Measurements from ENCODE around the gene CYP2W1. TPM values are rescaled to one million over a fixed set of nuclear protein-coding genes. Genes with fewer than 3 reads are reported as not detected.
"Not testable (repeated sequence)": the region's sequence is repeated elsewhere in the genome, so short reads cannot be mapped to it uniquely, and the experiment has no call there.

CYP2W1 gene
- total RNA-seq, 1 donor from 2014 or later, result not detected

DNA sequence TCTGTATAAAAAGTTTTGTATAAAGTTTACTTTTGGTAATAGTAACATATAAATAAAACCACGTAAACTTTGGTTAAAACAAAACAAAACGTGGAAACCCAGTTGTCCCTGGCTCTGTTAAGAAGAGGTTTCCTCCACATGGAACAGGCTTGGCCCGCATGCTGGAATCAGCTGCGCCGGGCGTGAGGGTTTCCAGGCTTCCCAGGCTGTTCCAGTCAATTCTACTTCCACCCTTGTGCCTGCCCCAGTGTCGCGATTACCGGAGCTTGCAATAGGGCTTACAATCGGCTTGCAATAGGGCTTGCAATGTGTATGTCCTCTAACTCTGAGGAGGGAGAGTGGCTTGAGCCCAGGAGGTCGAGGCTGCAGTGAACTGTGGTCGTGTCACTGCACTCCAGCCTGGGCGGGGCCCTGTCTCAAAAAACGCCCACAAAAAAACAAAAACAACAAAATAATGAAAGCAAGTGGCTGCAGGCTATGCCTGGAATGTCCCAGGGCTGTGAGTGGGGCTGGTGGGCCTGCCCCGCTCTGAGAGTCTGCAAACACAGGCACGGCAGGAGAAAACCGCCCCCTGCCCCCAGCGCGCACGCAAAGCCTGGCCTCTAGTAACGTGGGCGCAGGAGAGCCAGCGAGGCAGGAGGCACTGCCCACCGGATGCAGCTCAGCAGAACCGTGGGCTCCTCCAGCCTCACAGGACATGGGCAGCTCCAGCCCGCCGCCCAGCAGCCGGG is 16.3 kb downstream of the CYP2W1 start:
- DNase-seq (ENCODE audit: low spot score), result no peak
- no peaks in the 10 kb centered on the region for H3K4me1 Mint-ChIP-seq (ENCODE audit: low read depth)
- H3K27ac Mint-ChIP-seq (ENCODE audit: unreplicated experiment), result peak overlapping the region; percentile 45
- H3K4me3 Mint-ChIP-seq (ENCODE audit: unreplicated experiment), result no peak overlapping the region
- H3K27me3 Mint-ChIP-seq (ENCODE audit: low read depth), result no peaks in the 10 kb centered on the region
- TF ChIP-seq, protein P1, sequence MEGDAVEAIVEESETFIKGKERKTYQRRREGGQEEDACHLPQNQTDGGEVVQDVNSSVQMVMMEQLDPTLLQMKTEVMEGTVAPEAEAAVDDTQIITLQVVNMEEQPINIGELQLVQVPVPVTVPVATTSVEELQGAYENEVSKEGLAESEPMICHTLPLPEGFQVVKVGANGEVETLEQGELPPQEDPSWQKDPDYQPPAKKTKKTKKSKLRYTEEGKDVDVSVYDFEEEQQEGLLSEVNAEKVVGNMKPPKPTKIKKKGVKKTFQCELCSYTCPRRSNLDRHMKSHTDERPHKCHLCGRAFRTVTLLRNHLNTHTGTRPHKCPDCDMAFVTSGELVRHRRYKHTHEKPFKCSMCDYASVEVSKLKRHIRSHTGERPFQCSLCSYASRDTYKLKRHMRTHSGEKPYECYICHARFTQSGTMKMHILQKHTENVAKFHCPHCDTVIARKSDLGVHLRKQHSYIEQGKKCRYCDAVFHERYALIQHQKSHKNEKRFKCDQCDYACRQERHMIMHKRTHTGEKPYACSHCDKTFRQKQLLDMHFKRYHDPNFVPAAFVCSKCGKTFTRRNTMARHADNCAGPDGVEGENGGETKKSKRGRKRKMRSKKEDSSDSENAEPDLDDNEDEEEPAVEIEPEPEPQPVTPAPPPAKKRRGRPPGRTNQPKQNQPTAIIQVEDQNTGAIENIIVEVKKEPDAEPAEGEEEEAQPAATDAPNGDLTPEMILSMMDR (IDR thresholded peaks at IDR 0.05), result no peak
- H3K36me3 Mint-ChIP-seq (ENCODE audit: low read depth), result peaks cover 1% of the 10 kb centered on the region
- no peaks in the 10 kb centered on the region for H3K9me3 Mint-ChIP-seq (ENCODE audit: low read depth)

DNA sequence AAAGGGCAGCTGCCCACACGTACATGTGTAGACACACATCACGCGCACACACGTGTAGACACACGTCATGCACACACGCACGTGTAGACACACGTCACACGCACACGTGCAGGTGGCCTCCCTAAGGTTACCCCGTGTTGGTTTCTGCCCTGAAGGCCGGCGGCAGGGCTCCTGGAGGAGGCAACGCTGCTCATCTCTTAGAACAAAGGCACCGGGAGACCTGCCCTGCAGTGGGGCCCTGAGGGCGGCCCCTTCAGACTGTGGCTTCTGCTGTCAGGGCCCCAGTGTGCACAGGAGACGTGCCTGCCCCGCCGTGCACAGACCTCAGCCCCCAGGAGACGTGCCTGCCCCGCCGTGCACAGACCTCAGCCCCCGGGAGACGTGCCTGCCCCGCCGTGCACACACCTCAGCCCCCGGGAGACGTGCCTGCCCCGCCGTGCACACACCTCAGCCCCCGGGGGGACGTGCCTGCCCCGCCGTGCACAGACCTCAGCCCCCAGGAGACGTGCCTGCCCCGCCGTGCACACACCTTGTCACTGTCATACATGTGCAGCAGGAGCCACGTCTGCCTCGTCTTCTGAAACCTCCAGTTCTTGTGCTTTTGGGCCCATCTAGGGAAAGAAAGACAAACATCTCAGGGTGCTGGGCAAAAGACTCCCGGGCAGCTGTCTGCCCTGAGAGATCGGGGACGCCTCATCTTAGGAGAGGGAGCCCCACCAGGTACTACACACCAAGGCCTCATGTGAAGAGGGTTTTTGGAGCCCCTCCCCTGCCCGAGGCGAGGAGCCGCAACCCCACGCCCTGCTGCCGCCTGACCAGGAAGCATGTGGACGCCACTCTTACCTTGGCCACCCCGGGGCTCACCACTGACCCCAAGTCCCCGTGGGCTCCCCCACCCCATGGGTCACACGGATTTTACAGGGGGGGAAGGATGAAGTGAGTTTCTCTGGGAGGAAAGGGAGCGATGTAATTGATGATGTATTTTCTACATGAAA is 17.3 kb downstream of the CYP2W1 start:
- no peak overlapping the region for H3K4me3 Mint-ChIP-seq (ENCODE audit: unreplicated experiment)
- TF ChIP-seq, protein P1 (IDR thresholded peaks at IDR 0.05), result no peak
- H3K9me3 Mint-ChIP-seq (ENCODE audit: low read depth), result no peaks in the 10 kb centered on the region
- DNase-seq (ENCODE audit: low spot score), result no peak
- no peak overlapping the region for H3K27ac Mint-ChIP-seq (ENCODE audit: unreplicated experiment)
- peaks cover 1% of the 10 kb centered on the region for H3K36me3 Mint-ChIP-seq (ENCODE audit: low read depth)
- H3K27me3 Mint-ChIP-seq (ENCODE audit: low read depth), result no peaks in the 10 kb centered on the region
- no peaks in the 10 kb centered on the region for H3K4me1 Mint-ChIP-seq (ENCODE audit: low read depth)

DNA sequence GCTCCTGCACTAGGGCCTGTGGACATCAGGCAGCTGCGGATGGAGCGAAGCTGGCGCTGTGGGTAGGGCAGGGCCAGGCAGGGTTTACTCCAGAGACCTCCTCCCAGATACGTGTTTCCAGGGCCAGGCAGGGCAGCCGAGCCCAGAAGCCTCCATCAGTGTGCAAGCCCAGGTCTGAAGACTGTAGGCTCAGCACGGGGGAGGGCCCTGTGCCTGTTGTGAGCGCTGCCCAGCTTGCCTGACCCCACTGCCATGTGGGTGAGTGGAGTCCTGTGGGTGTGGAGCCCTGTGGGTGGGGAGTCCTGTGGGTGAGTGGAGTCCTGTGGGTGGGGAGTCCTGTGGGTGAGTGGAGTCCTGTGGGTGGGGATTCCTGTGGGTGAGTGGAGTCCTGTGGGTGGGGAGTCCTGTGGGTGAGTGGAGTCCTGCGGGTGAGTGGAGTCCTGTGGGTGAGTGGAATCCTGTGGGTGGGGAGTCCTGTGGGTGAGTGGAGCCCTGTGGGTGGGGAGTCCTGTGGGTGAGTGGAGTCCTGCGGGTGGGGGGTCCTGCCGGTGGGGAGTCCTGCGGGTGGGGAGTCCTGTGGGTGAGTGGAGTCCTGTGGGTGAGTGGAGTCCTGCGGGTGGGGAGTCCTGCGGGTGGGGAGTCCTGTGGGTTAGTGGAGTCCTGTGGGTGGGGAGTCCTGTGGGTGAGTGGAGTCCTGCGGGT is 18.2 kb downstream of the CYP2W1 start:
- not testable (repeated sequence) for H3K9me3 Mint-ChIP-seq (ENCODE audit: low read depth); H3K36me3 Mint-ChIP-seq (ENCODE audit: low read depth); H3K4me1 Mint-ChIP-seq (ENCODE audit: low read depth); DNase-seq (ENCODE audit: low spot score); H3K27me3 Mint-ChIP-seq (ENCODE audit: low read depth); H3K4me3 Mint-ChIP-seq (ENCODE audit: unreplicated experiment); H3K27ac Mint-ChIP-seq (ENCODE audit: unreplicated experiment)

DNA sequence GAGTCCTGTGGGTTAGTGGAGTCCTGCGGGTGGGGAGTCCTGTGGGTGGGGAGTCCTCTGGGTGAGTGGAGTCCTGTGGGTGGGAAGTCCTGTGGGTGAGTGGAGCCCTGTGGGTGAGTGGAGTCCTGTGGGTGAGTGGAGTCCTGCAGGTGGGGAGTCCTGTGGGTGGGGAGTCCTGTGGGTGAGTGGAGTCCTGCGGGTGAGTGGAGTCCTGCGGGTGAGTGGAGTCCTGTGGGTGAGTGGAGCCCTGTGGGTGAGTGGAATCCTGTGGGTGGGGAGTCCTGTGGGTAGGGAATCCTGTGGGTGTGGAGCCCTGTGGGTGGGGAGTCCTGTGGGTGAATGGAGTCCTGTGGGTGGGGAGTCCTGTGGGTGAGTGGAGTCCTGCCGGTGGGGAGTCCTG is 19.0 kb downstream of the CYP2W1 start:
- H3K27me3 Mint-ChIP-seq (ENCODE audit: low read depth); H3K36me3 Mint-ChIP-seq (ENCODE audit: low read depth); H3K27ac Mint-ChIP-seq (ENCODE audit: unreplicated experiment); DNase-seq (ENCODE audit: low spot score); H3K4me3 Mint-ChIP-seq (ENCODE audit: unreplicated experiment); H3K9me3 Mint-ChIP-seq (ENCODE audit: low read depth); H3K4me1 Mint-ChIP-seq (ENCODE audit: low read depth): not testable (repeated sequence)

DNA sequence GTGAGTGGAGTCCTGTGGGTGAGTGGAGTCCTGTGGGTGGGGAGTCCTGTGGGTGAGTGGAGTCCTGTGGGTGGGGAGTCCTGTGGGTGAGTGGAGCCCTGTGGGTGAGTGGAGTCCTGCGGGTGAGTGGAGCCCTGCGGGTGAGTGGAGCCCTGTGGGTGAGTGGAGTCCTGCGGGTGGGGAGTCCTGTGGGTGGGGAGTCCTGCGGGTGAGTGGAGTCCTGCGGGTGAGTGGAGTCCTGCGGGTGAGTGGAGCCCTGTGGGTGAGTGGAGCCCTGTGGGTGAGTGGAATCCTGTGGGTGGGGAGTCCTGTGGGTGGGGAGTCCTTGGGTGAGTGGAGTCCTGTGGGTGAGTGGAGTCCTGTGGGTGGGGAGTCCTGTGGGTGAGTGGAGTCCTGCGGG is 19.5 kb downstream of the CYP2W1 start:
- not testable (repeated sequence) for H3K27me3 Mint-ChIP-seq (ENCODE audit: low read depth); H3K36me3 Mint-ChIP-seq (ENCODE audit: low read depth); H3K27ac Mint-ChIP-seq (ENCODE audit: unreplicated experiment); H3K9me3 Mint-ChIP-seq (ENCODE audit: low read depth); DNase-seq (ENCODE audit: low spot score); H3K4me1 Mint-ChIP-seq (ENCODE audit: low read depth); H3K4me3 Mint-ChIP-seq (ENCODE audit: unreplicated experiment)

DNA sequence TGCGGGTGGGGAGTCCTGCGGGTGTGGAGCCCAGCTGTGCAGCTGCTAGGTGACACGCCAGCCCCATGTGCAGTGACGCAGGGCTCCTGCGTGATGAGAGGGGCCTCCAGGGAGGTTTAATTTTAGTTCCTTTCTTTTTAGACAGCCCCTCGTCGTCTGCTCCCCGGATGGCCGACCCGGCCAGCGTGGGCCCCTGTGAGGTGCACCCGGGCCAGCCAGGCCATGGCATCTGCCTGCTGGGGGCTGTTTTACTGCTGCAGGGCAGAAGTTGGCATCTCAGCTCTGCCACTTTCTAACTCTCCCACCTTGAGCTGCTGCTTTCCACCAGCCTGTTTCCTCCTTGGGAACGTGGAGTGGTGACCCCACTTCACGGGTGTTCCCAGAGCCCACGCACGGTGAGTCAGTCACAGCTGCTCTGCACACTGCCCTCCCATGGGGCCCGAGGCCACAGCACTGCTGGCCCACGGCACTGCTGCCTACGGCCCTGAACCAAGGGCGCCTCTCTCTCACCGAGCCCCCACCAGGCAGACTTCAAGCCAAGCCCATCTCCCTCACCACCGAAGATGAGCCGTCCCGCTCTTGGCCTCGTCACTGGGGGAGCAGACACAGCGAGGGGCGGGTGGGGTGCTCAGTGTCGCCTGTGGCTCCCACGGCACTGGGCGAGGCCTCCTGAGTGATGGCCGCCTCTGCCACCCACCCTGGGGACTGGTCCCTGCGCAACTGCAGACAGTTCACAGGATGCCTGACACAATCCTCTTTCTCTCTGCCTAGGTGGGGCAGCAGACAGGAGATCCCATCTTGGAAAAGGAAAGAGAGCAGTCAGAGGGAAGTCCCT is 21.3 kb downstream of the CYP2W1 start:
- H3K27ac Mint-ChIP-seq (ENCODE audit: unreplicated experiment), result no peak overlapping the region
- no peak overlapping the region for H3K4me3 Mint-ChIP-seq (ENCODE audit: unreplicated experiment)
- no peaks in the 10 kb centered on the region for H3K4me1 Mint-ChIP-seq (ENCODE audit: low read depth)
- no peak for DNase-seq (ENCODE audit: low spot score)
- H3K36me3 Mint-ChIP-seq (ENCODE audit: low read depth), result peaks cover 8% of the 10 kb centered on the region
- TF ChIP-seq, protein P1 (IDR thresholded peaks at IDR 0.05), result no peak
- no peaks in the 10 kb centered on the region for H3K27me3 Mint-ChIP-seq (ENCODE audit: low read depth)
- no peaks in the 10 kb centered on the region for H3K9me3 Mint-ChIP-seq (ENCODE audit: low read depth)
